Measurements from ENCODE around the gene KRT83.

The KRT83 gene

GRCh38 chr12:52320784-52321400 is at the start of gene KRT83:
TSS of gene KRT83 (minus strand) at chr12:52321398. CDS start at chr12:52321335, 63 bp downstream.
- no peak for DNase-seq

- no peak for DNase-seq
Measured at GRCh38 chr12:52369809-52370208, 48.6 kb upstream of the KRT83 start.

- no peak for DNase-seq
Measured at GRCh38 chr12:52369211-52369610, 48.0 kb upstream of the KRT83 start.

- no peak for DNase-seq
Measured at GRCh38 chr12:52368508-52368907, 47.3 kb upstream of the KRT83 start.

GRCh38 chr12:52367876-52368275 is 46.7 kb upstream of the KRT83 start:
- no peak for DNase-seq

GRCh38 chr12:52366738-52367485 is 45.7 kb upstream of the KRT83 start, which contains the start of gene KRT85:
TSS of gene KRT85 (minus strand) at chr12:52367481. CDS start at chr12:52367405, 76 bp downstream.
- no peak for DNase-seq

- DNase-seq, result no peak
Measured at GRCh38 chr12:52364901-52365489, 43.8 kb upstream of the KRT83 start.

GRCh38 chr12:52364061-52364460 is 42.9 kb upstream of the KRT83 start:
- no peak for DNase-seq

GRCh38 chr12:52363111-52363679 is 42.0 kb upstream of the KRT83 start:
- DNase-seq, result no peak

GRCh38 chr12:52362118-52362726 is 41.0 kb upstream of the KRT83 start:
- no peak for DNase-seq

- DNase-seq, result no peak
Measured at GRCh38 chr12:52361553-52361952, 40.4 kb upstream of the KRT83 start.

GRCh38 chr12:52360663-52361271 is 39.6 kb upstream of the KRT83 start:
- no peak for DNase-seq

- no peak for DNase-seq
Measured at GRCh38 chr12:52360106-52360662, 39.0 kb upstream of the KRT83 start.

- DNase-seq, result no peak
Measured at GRCh38 chr12:52359621-52360061, 38.4 kb upstream of the KRT83 start.

GRCh38 chr12:52358575-52359350 is 37.6 kb upstream of the KRT83 start:
- no peak for DNase-seq

- DNase-seq, result no peak
Measured at GRCh38 chr12:52356762-52357580, 35.8 kb upstream of the KRT83 start.

- no peak for DNase-seq
Measured at GRCh38 chr12:52356031-52356761, 35.0 kb upstream of the KRT83 start.

- DNase-seq, result no peak
Measured at GRCh38 chr12:52355176-52355575, 34.0 kb upstream of the KRT83 start.

GRCh38 chr12:52354200-52354599 is 33.0 kb upstream of the KRT83 start:
- DNase-seq, result peak; percentile 3

GRCh38 chr12:52353766-52354165 is 32.6 kb upstream of the KRT83 start:
- no peak for DNase-seq

Data from NCI-H2081 treated with DMSO at 0.1 percent for 48 hours (cell line).